ENCODE results near the gene PORCN. TPM values are rescaled to one million over a fixed set of nuclear protein-coding genes. Genes with fewer than 3 reads are reported as not detected.

Gene PORCN
- total and polyA plus RNA-seq, 4 donors: 0.70 to 4.9 (median 2.8) TPM

DNA sequence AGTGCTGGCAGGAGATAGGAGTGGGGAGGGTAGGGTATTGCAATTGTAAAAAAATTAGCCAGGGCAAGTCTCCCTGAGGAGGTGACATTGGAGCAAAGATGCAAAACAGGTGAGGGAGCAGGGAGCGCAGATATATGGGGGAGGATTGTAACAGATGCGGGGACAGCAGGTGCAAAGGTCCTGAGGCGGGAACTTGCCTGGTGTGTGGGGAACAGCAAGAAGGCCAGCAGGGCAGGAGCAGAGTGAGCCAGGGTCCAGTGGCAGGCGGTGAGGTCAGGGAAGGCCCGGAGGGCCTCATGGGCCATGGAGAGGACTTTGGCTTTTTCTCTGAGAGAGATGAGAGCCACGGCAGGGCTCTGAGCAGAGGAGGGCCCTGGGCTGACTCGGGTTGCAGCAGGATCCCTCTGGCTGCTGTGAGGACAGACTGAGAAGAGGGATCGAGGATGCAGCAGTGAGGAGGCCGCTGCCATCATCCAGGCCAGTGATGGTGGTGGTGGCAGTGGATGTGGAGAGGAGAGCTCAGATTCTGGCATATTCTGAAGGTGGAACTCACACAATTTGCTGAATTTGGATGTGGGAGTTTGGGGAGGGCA is 6.2 kb downstream of the PORCN start:
- Histone ChIP-seq H3K27ac (ENCODE audit: low read depth in 1 of 2, low read length in 2 of 2) (no peak overlapping the region), H3K27me3 (ENCODE audit: control insufficient read depth in 4 of 4, insufficient read depth in 4 of 4, low read length in 3 of 4) (no peaks in the 10 kb centered on the region), H3K36me3 (ENCODE audit: control insufficient read depth in 4 of 4, insufficient read depth in 3 of 4, low read depth in 1 of 4, low read length in 3 of 4) (peaks cover 0 to 2% (median 0%) of the 10 kb centered on the region in 4 donors), H3K4me3 (ENCODE audit: low read depth in 1 of 3, low read length in 3 of 3) (no peak overlapping the region), H3K4me1 (ENCODE audit: control insufficient read depth in 4 of 4, insufficient read depth in 4 of 4, low read length in 3 of 4) (no peaks in the 10 kb centered on the region), H3K9me3 (ENCODE audit: control insufficient read depth in 4 of 4, low read length in 3 of 4) (no peaks in the 10 kb centered on the region), H3K9ac (ENCODE audit: low read depth in 1 of 2, low read length in 2 of 2) (no peak overlapping the region)
- WGBS: 94% methylated on average over 9 of the region's 9 CpGs
- TF ChIP-seq HNF4G (IDR thresholded peaks at IDR 0.05) (no peak), JUND (IDR thresholded peaks at IDR 0.05) (no peak), RAD21 (IDR thresholded peaks at IDR 0.05) (no peak), NR2F2 (IDR thresholded peaks at IDR 0.05) (no peak), FOXA1 (IDR thresholded peaks at IDR 0.05) (no peak), GABPA (IDR thresholded peaks at IDR 0.05 in 1 of 2, conservative IDR thresholded peaks at IDR 0.05 in 1 of 2) (no peak), SP1 (IDR thresholded peaks at IDR 0.05) (no peak), YY1 (IDR thresholded peaks at IDR 0.05) (no peak), RXRA (IDR thresholded peaks at IDR 0.05) (no peak)
- TF ChIP-seq, protein P1, sequence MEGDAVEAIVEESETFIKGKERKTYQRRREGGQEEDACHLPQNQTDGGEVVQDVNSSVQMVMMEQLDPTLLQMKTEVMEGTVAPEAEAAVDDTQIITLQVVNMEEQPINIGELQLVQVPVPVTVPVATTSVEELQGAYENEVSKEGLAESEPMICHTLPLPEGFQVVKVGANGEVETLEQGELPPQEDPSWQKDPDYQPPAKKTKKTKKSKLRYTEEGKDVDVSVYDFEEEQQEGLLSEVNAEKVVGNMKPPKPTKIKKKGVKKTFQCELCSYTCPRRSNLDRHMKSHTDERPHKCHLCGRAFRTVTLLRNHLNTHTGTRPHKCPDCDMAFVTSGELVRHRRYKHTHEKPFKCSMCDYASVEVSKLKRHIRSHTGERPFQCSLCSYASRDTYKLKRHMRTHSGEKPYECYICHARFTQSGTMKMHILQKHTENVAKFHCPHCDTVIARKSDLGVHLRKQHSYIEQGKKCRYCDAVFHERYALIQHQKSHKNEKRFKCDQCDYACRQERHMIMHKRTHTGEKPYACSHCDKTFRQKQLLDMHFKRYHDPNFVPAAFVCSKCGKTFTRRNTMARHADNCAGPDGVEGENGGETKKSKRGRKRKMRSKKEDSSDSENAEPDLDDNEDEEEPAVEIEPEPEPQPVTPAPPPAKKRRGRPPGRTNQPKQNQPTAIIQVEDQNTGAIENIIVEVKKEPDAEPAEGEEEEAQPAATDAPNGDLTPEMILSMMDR (IDR thresholded peaks at IDR 0.05; ENCODE audit: low read depth, low read length, missing input control): no peak
- TF ChIP-seq, protein P2, sequence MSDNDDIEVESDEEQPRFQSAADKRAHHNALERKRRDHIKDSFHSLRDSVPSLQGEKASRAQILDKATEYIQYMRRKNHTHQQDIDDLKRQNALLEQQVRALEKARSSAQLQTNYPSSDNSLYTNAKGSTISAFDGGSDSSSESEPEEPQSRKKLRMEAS (IDR thresholded peaks at IDR 0.05): no peak
- TF ChIP-seq, protein P3, sequence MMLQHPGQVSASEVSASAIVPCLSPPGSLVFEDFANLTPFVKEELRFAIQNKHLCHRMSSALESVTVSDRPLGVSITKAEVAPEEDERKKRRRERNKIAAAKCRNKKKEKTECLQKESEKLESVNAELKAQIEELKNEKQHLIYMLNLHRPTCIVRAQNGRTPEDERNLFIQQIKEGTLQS (IDR thresholded peaks at IDR 0.05): no peak
- no peak for DNase-seq (ENCODE audit: low spot score)

DNA sequence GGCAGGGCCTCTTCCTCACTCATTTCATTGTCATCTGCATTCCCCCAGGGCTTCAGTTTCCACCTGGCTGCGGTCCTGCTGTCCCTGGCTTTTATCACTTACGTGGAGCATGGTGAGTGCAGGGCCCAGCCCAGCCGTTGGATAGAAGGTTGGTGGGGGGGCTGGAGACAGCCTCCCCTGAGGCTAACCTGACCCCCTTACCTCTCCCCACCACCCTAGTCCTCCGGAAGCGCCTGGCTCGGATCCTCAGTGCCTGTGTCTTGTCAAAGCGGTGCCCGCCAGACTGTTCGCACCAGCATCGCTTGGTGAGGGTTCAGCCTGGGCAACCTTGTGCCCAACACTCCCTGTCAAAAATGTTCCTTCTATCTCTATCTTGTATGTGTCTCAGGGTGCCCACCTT is 7.0 kb downstream of the PORCN start:
- TF ChIP-seq, protein P4, sequence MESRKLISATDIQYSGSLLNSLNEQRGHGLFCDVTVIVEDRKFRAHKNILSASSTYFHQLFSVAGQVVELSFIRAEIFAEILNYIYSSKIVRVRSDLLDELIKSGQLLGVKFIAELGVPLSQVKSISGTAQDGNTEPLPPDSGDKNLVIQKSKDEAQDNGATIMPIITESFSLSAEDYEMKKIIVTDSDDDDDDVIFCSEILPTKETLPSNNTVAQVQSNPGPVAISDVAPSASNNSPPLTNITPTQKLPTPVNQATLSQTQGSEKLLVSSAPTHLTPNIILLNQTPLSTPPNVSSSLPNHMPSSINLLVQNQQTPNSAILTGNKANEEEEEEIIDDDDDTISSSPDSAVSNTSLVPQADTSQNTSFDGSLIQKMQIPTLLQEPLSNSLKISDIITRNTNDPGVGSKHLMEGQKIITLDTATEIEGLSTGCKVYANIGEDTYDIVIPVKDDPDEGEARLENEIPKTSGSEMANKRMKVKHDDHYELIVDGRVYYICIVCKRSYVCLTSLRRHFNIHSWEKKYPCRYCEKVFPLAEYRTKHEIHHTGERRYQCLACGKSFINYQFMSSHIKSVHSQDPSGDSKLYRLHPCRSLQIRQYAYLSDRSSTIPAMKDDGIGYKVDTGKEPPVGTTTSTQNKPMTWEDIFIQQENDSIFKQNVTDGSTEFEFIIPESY (IDR thresholded peaks at IDR 0.05): no peak
- TF ChIP-seq, protein P1 (IDR thresholded peaks at IDR 0.05; ENCODE audit: low read depth, low read length, missing input control): no peak
- TF ChIP-seq JUND (IDR thresholded peaks at IDR 0.05): no peak
- TF ChIP-seq, protein P5, sequence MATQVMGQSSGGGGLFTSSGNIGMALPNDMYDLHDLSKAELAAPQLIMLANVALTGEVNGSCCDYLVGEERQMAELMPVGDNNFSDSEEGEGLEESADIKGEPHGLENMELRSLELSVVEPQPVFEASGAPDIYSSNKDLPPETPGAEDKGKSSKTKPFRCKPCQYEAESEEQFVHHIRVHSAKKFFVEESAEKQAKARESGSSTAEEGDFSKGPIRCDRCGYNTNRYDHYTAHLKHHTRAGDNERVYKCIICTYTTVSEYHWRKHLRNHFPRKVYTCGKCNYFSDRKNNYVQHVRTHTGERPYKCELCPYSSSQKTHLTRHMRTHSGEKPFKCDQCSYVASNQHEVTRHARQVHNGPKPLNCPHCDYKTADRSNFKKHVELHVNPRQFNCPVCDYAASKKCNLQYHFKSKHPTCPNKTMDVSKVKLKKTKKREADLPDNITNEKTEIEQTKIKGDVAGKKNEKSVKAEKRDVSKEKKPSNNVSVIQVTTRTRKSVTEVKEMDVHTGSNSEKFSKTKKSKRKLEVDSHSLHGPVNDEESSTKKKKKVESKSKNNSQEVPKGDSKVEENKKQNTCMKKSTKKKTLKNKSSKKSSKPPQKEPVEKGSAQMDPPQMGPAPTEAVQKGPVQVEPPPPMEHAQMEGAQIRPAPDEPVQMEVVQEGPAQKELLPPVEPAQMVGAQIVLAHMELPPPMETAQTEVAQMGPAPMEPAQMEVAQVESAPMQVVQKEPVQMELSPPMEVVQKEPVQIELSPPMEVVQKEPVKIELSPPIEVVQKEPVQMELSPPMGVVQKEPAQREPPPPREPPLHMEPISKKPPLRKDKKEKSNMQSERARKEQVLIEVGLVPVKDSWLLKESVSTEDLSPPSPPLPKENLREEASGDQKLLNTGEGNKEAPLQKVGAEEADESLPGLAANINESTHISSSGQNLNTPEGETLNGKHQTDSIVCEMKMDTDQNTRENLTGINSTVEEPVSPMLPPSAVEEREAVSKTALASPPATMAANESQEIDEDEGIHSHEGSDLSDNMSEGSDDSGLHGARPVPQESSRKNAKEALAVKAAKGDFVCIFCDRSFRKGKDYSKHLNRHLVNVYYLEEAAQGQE (IDR thresholded peaks at IDR 0.05): no peak
- no peak for TF ChIP-seq RAD21 (IDR thresholded peaks at IDR 0.05)
- TF ChIP-seq, protein P3 (IDR thresholded peaks at IDR 0.05): no peak
- TF ChIP-seq YY1 (IDR thresholded peaks at IDR 0.05): no peak
- TF ChIP-seq FOXA1 (IDR thresholded peaks at IDR 0.05): no peak
- TF ChIP-seq GABPA (IDR thresholded peaks at IDR 0.05 in 1 of 2, conservative IDR thresholded peaks at IDR 0.05 in 1 of 2): no peak
- 96% methylated on average over 10 of the region's 10 CpGs for WGBS

More for the DNA sequence above, 7.0 kb downstream of the PORCN start:
- Histone ChIP-seq H3K27me3 (ENCODE audit: control insufficient read depth in 4 of 4, insufficient read depth in 4 of 4, low read length in 3 of 4) (no peaks in the 10 kb centered on the region), H3K9ac (ENCODE audit: low read depth in 1 of 2, low read length in 2 of 2) (no peak overlapping the region), H3K4me1 (ENCODE audit: control insufficient read depth in 4 of 4, insufficient read depth in 4 of 4, low read length in 3 of 4) (no peaks in the 10 kb centered on the region), H3K36me3 (ENCODE audit: control insufficient read depth in 4 of 4, insufficient read depth in 3 of 4, low read depth in 1 of 4, low read length in 3 of 4) (peaks cover 0 to 2% (median 0%) of the 10 kb centered on the region in 4 donors), H3K4me3 (ENCODE audit: low read depth in 1 of 3, low read length in 3 of 3) (no peak overlapping the region), H3K9me3 (ENCODE audit: control insufficient read depth in 4 of 4, low read length in 3 of 4) (no peaks in the 10 kb centered on the region), H3K27ac (ENCODE audit: low read depth in 1 of 2, low read length in 2 of 2) (no peak overlapping the region)
- DNase-seq (ENCODE audit: low spot score): no peak

Measured in liver (tissue), 9 donors.